Retinal pigment epithelial cell (primary cell): ENCODE results near the gene ZNF418.

Source experiments
- DNase-seq: peaks from one replicate; pipeline ENCODE4 v3.0.0-alpha.2; 2010; ENCODE audit warnings: low read depth
- H3K4me3 ChIP-seq: 2 replicates; pipeline ENCODE4 v1.5.1; 2011; ENCODE audit warnings: mild to moderate bottlenecking, low read length, control low read depth, moderate library complexity
- TF ChIP-seq, protein P1 (sequence below): conservative IDR thresholded peaks from 2 replicates; pipeline ENCODE4 v1.5.1; 2011; ENCODE audit warnings: low read depth, low read length, control low read depth, inconsistent platforms

Gene ZNF418

DNA sequence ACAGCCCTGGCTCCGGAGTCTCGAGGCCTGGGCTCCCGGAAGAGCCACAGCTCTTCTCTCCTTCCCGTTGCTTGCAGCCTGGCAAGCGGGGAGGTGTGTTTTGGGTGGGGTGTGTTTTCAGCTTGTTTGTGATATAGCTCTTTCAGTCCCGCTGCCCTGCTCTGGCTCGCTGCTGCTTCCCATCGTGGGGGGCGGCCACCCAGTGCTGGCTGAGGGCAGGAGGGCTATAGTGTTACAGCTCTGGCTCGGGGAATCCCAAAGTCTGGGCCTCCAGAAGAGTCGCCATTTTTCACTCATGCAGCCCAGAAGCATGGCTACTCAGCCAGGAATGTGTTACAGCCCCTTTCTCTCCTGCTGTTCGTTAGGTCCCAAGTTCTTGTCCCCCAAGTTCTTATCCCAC is 14.5 kb upstream of the ZNF418 start:
- no peak overlapping the region for H3K4me3 ChIP-seq
- no peak for DNase-seq
- TF ChIP-seq, protein P1, sequence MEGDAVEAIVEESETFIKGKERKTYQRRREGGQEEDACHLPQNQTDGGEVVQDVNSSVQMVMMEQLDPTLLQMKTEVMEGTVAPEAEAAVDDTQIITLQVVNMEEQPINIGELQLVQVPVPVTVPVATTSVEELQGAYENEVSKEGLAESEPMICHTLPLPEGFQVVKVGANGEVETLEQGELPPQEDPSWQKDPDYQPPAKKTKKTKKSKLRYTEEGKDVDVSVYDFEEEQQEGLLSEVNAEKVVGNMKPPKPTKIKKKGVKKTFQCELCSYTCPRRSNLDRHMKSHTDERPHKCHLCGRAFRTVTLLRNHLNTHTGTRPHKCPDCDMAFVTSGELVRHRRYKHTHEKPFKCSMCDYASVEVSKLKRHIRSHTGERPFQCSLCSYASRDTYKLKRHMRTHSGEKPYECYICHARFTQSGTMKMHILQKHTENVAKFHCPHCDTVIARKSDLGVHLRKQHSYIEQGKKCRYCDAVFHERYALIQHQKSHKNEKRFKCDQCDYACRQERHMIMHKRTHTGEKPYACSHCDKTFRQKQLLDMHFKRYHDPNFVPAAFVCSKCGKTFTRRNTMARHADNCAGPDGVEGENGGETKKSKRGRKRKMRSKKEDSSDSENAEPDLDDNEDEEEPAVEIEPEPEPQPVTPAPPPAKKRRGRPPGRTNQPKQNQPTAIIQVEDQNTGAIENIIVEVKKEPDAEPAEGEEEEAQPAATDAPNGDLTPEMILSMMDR = no peak

DNA sequence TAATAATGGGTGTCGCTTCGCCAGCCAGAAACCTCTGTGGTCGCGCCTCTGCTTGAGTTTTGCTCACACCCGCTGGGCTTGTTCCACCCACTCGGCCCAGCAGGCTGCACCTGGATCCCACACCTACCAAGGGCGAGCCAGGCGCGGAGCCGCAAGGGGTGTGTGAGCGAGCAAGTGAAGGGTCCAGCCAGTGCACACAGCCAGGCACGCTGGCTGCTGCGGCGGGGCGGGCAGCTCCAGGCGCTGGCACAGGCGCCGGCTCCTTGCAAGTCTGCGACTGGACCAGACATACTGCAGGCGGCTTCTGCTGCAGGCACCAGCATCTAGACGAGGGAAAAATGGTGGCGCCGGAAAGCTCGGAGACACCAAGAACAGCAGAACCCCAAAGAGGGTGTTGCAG is 14.1 kb upstream of the ZNF418 start:
- no peak overlapping the region for H3K4me3 ChIP-seq
- no peak for DNase-seq
- TF ChIP-seq, protein P1 = no peak

DNA sequence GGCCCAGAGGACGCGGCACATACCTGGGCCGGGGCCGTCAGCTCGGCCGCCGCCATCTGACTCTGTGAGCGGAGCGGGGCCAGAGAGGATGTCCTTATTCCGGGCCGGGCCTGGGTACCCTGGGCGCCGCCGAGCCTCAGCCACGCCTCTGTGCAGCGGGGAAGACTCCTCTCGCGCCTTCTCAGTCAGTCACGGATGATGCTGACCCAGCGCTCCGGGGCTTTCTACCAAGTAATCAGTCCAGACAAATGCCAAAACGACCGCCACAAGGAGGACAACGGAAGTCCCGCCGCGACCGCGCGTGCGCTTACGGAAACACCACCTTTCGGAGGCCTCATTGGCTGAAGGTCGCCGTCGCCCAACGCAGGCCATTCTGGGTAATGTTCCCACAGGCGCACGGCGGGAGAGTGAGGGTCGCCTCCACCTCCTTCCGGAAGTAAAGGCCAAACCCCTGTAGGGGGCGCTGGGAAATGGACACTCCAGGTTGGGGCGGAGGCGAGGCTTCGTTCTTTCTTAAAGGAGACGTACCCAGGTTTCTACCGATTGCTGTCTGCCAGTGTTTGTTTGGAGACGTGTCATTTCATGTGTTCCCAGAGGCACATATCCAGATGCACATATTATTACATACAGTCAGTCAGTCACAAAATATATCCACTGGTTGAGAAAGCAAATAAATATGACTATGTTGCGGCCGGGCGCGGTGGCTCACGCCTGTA is 12.4 kb upstream of the ZNF418 start, which contains the start of gene ZNF256:
TSS of gene ZNF256 (minus strand) at position 288 of the 716 bp plus-strand sequence. CDS start at position 56, 232 bp downstream.
- peak within 1 kb of the TSS; percentile 82 for H3K4me3 ChIP-seq
- DNase-seq = peak; percentile 87

DNA sequence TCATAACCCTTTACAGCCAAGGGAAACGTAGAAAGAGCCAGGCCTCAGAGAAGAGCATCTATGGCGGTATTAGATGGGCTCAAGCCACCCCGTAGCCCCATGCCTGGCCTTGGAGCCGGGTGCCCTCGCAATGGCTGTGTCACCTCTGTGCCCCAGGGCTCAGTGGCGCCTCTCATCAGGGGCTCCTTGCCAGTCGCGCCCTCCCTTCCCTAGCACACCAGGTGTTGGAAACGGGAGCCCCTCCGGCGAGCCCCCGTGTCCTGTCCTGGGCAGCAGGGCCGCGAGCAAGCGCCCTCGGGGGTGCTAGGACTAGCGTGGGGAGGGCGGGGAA is 11.9 kb upstream of the ZNF418 start:
- DNase-seq = no peak
- peak overlapping the region; percentile 82 for H3K4me3 ChIP-seq
- TF ChIP-seq, protein P1 = no peak

More for the DNA sequence above, 12.4 kb upstream of the ZNF418 start, which contains the start of gene ZNF256:
- TF ChIP-seq, protein P1 = peak; percentile 65

DNA sequence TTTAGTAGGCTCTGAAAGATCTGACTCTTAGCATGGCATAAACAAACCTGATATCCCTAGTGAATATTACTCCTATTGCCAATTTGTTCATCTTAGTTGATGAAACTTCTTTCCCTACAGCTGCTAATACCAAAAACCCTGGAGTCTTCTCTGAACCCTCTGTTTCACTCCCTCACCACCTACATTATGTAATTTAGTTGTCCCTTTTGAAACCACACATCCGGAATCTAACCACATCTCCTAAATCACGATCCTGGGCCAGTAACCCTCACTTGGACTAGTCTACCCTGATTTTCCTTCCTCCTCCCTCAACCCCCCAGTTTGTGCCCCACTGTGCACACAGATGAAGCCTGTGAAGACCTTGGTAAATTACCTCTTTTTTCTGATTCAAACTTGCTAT is 11.1 kb upstream of the ZNF418 start:
- TF ChIP-seq, protein P1 = no peak
- DNase-seq = no peak
- peak overlapping the region; percentile 82 for H3K4me3 ChIP-seq

DNA sequence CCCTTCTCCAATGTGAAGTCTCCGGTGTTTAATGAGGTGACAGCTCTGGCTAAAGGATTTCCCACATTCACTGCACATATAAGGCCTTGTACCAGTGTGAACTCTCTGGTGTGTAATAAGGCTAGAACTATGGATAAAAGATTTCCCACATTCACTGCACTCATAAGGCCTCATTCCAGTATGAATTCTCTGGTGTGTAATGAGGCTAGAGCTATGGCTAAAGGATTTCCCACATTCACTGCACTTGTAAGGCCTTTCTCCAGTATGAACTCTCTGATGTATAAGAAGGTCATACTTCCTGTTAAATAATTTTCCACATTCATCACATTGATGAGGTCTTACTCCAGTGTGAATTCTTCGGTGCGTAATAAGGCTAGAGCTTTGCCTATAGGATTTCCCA is 6.4 kb upstream of the ZNF418 start:
- TF ChIP-seq, protein P1 = no peak
- no peak overlapping the region for H3K4me3 ChIP-seq
- no peak for DNase-seq

DNA sequence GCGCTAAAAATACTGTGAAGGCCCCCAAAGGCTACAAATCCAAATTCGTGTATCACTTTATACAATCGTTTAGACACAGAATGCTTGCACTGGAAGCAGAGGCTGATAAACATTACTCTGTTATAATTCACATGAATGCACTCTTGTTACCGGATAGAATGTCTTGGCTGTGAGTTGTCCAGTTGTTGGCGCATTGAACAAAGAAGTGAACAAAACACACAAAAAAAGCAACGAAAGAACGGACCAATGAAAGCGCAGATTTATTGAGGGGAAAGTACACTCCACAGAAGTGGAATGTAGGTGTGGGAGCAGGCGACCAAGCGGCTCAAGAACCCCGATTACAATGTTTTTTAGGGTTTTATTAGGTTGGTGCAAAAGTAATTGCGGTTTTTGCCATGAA is 529 bp upstream of the ZNF418 start:
- DNase-seq = no peak
- no peak overlapping the region for H3K4me3 ChIP-seq
- TF ChIP-seq, protein P1 = no peak
